Neural cell (in vitro differentiated cells): ENCODE results near the gene SLC35A3.

Experiments used
- EP300 ChIP-seq: fragments of 450-650 bp; conservative IDR thresholded peaks from 2 replicates; pipeline ENCODE4 v1.6.1; 2014; ENCODE audit warnings: antibody characterized with exemption, mild to moderate bottlenecking, moderate library complexity; ENCODE audit not compliant: poor library complexity, severe bottlenecking
- EZH2 ChIP-seq: fragments of 200-600, 300-800 bp; shearing (Covaris generic), sonication (generic); IDR thresholded peaks from 2 replicates; pipeline ENCODE4 v1.6.1; 2014; ENCODE audit warnings: antibody characterized with exemption, low read length, borderline replicate concordance, mild to moderate bottlenecking; ENCODE audit not compliant: insufficient read depth, poor library complexity, severe bottlenecking
- MXI1 ChIP-seq: fragments of 450-650 bp; conservative IDR thresholded peaks from 2 replicates; pipeline ENCODE4 v1.6.1; 2014; ENCODE audit warnings: antibody characterized with exemption, mild to moderate bottlenecking; ENCODE audit not compliant: poor library complexity, severe bottlenecking
- RAD21 ChIP-seq: fragments of 450-650 bp; conservative IDR thresholded peaks from 2 replicates; pipeline ENCODE4 v1.6.1; 2014; ENCODE audit warnings: antibody characterized with exemption, mild to moderate bottlenecking, moderate library complexity
- REST ChIP-seq: IDR thresholded peaks from 2 replicates; pipeline ENCODE4 v1.6.1; 2012; ENCODE audit warnings: borderline replicate concordance
- TF ChIP-seq, protein P1 (sequence below): fragments of 450-650 bp; IDR thresholded peaks from 2 replicates; pipeline ENCODE4 v1.5.1; 2014; ENCODE audit warnings: antibody characterized with exemption, mild to moderate bottlenecking, moderate library complexity; ENCODE audit not compliant: poor library complexity, severe bottlenecking

DNA sequence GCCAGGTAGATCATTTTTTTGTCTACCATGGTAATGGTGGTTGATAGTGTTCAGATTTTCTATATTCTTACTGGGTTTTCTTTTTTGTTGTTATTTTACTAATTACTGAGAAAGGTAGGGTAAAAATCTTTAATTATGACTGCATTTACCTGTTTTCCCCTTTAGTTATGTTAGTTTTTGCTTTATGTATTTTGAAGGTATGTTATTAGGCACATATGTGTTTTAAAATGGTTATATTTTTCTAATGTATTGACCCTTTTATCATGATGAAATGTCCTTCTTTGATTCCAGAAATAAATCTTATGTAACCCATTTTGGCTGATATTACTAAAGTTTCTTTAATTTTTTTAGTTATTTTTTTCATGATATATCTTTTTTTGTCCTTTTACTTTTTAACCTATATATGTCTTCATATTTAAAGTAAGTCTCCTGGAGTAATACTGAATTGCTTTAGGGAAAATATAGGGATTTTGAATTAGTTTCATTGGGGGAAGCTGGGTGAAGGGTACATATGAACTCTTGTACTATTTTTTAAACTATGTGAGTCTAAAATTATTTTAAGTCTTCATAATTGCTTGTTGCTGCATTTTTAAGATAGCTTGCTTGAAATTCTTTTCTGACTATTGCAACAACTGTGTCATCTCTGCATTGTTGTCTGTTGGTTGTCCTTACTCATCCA is 22.4 kb downstream of the SLC35A3 start:
- TF ChIP-seq, protein P1, sequence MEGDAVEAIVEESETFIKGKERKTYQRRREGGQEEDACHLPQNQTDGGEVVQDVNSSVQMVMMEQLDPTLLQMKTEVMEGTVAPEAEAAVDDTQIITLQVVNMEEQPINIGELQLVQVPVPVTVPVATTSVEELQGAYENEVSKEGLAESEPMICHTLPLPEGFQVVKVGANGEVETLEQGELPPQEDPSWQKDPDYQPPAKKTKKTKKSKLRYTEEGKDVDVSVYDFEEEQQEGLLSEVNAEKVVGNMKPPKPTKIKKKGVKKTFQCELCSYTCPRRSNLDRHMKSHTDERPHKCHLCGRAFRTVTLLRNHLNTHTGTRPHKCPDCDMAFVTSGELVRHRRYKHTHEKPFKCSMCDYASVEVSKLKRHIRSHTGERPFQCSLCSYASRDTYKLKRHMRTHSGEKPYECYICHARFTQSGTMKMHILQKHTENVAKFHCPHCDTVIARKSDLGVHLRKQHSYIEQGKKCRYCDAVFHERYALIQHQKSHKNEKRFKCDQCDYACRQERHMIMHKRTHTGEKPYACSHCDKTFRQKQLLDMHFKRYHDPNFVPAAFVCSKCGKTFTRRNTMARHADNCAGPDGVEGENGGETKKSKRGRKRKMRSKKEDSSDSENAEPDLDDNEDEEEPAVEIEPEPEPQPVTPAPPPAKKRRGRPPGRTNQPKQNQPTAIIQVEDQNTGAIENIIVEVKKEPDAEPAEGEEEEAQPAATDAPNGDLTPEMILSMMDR = no peak
- no peak for TF ChIP-seq REST
- TF ChIP-seq EP300 = no peak
- no peak for TF ChIP-seq RAD21
- TF ChIP-seq EZH2 = no peak
- no peak for TF ChIP-seq MXI1
